HG03575 (cell line): ENCODE results near the gene WRAP73.

Experiments
- ATAC-seq: cut with Tn5 transposase; IDR thresholded peaks from one replicate; pipeline ENCODE4 v1.9.1; 2021; ENCODE audit not compliant: unreplicated experiment, insufficient number of reproducible peaks, low FRiP score; ENCODE audit errors: extremely low read depth

WRAP73 gene

DNA sequence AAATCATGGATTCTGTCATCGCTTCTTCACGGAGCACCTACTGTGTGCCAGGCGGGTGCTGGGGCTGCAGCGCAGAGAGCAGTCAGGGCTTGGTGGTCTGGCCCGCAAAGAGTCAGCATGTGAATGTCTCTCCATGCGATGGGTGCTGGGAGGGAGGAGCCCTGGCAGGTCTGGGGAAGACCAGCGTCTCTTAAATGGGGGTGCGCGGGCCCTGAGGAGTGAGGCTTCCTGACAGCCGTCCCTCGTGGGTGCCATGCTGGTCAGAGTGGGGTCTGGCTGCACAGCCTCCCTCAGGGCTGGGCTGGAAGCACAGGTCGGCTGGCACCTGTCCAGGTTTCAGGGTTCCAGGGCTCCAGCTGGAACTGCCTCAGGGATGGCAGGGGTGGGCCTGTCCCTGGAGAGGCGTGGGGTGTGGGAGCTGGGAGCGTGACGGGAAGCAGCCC, 20.9 kb upstream of the WRAP73 start:
- no peak for ATAC-seq

DNA sequence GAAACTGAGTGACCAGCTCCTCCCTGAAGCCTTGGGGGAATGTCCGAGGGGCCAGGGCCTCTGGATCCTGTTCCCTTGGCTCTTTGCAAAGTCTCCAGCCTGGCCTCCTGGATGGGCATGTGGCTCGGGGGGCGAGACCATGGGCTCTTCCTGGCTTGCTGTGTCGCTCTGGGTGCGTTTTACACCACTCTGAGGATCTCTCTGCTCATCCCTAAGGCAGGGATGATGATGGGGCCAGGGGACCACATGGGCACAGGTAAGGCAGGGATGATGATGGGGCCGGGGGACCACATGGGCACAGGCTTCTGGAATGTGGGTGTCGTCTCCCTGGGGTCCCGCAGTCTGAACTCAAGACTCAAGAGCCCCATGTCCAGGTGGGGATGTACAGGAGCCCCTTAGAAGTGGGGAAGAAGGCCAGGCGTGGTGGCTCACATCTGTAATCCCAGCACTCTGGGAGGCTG, 20.1 kb upstream of the WRAP73 start:
- ATAC-seq: no peak

DNA sequence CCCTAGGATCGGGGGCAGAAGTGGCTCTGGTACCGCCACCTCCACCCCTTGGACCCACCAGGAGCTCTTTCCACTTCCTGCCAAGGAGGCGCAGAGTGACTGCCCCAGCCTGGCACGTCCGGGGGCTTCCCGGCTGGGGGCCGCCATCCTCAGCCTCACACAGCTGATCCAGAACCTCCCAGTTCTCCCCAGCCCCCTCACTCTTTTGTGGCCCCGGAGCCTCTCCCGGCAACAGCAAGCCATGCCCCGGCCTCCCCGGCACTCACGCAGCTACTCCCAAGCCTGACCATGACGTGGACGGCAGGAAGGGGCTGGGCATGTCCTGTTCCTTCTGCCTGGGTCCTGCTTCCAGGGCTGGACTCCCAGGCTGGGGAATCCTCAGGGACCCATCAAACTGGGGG, 19.5 kb upstream of the WRAP73 start:
- ATAC-seq: no peak

DNA sequence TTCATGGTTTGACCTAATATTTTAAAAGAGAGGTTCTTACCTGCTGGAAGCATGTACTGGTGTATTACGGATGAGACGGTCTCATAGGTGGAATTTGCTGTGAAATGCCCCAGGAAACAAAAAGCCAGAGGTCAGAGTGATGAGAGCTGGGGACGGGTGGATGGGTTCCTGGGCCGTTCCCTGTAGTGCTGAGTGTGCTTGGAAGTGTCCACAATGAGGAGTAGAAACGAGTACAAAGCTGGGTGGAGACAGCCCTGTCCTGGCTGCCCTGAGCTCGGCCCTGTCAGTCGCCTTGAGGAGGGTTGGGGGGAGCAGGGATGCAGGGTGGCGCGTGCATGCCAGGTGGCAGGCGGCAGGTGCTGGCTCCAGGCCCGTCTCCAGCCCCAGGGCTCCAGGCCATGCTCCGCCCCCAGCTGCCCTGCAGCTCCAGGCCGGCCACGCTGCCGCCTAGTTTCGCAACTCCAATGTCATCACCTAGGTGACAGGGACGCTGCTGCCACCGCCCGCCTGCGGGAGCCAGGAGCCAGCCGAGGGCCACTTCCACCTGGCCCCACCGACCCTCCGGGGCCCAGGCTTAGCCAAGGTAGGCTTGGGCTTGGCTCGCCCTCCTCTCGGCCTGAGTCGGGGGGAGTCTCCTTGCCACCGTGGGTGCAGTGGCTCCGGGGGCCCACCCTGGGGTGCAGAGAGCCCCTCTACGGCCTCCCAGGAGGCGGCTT, 18.8 kb upstream of the WRAP73 start:
- ATAC-seq: no peak

DNA sequence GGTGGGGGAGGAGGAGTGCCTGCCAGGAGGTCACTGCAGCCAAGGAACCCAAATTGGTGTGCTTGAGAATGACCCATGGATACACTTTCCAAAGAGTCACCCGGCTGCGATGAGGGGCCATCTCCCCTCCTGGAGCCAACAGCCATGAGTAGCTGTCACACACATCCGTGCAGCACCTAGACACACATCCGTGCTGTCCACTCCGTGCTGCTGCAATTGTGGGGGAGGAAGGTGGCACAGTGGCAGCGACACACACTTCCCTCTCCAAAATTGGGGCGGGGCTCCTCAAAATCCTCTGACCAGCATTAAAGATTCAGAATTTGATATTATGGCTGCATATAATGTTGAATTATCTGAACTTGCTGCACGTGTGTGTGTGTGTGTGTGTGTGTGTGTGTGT, 18.2 kb upstream of the WRAP73 start:
- no peak for ATAC-seq

DNA sequence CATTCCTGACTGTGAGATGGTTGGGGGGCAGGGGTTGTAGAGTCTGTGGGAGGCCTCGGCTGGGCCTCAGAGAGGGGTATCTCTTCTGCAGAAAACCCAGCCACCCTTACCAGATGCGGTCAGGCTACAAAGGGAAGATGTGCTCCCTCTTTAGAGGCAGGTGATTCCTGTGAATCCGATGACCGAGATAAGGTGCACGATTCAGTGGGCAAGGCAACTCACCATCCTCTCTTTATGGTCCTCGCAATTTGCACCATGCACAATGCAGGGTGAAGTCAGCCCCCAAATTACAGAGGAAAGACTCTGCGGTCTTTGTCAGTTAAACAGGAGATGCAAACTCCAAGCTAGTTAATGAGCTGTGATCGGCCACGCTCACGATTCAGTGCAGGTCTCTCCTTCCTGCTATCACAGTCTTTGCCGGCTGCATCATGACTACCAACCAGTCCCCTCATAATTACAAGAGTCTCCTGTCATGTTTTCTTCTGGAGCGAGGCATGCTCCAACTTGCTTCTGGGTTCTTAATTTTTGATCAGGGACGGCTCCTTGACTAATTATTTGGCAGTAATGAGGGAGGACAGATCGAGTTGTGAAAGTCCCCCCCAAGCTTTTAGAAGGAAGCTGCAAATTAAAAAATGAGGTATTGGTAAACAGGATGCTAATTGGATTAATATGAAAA, 14.9 kb upstream of the WRAP73 start:
- no peak for ATAC-seq

DNA sequence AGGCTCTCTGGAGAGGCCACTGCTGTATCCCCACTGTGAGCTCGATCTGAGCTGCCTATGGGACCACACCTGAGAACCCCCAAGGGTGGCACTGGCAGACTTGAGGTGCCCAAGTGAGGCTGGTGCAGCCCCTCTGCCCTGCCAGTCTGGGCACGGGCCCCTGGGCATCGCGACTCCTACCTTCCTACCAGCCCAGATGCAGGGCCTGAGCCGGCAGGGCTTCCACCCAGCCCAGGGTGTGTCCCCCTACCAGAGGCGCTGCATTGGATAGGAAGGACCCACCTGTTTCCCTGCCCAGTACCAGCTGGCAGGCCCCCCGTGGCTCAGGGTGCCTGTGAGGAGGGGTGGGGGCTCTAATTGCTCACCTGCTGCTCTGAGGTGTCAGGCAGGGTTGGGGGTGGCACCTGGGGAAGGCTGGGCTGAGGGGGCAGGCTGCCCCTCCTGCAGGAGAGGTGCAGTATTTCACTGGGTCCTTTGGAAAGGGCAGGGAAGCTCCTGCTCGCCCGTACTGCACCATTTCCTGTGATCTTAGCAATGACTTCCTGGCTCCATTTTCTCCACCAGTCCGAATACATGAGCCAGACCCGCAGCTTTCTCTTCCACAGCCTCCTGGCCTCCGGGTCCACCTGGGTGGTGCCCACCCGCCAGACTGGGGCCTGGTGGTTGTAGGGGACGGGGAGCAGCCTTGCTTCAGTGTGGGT, 14.2 kb upstream of the WRAP73 start:
- no peak for ATAC-seq

DNA sequence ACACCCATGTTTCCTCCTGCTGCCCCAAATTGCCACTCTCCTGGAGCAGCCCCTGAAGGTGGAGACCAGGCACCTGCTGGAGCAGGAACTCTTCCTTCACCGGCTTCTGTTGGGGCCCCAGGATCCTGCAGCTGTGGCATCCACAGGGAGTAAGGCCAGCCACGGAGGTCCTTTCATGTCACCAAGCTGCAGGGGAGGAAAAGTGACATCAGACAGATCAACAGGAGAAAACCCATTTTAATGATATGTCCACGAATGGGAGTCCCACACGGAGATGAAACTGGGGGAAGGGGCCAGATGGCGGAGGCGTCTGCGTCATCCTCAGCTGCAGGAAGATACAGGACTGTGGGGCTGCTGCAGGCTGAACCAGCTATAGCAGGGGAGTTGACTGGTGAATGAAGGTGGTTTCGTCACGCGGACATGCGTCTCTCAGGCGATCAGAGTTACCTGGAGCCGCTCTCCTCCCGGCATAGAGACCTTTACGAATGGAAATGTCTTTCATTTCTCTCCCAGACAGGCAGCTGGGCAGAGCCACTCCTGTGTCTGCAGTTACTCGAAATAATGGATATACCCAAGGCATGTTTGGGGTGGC, 12.3 kb upstream of the WRAP73 start:
- no peak for ATAC-seq

DNA sequence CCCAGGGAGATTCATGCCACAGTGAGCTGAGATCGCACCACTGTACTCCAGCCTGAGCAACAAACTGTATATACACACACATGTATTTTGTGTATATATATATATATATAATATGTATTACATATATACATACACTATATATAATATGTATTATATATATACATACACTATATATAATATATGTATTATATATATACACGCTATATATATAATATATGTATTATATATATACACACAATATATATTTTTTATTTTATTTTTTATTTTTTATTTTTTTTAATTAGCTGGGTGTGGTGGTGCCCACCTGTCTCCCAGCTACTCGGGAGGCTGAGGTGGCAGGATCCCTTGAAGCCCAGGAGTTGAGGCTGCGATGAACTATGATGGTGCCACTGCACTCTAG, 11.7 kb upstream of the WRAP73 start:
- ATAC-seq: no peak

DNA sequence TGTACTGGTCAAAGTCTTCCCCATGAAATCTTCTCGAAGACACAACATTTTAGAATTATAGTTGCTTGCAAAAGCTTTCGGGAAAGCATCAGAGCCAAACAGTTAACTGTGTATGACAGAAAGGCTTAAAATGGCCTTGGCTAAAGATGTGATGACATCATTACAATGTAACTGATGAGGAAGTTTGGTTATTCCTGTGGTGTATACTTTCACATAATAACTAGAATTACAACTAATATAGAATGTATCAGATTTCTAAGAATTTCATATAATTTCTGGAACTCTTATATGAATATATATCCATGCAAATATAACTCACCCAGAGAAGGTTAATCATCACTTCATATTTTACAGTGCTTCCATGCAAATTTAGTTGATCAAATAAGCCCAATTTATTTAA, 10.8 kb upstream of the WRAP73 start:
- no peak for ATAC-seq

DNA sequence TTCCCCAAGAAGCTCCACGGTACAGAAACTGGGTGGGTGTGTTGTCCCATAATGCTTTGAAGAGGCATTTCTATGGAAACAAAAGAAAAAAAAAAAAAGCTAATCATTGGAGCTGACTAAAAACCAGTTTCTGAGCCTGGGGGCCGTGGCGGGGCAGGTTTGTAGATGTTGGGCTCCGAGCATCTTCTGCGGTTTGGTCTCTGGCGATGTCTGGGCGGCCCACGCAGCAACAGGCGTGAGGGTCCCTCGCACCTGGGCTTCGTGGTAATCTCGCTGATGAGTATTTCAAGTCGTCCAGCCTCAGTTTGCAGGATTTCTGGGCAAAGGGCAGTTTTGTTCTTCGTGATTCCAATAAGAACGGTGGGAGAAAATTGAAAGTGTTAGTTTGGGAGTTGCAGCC, 9.2 kb upstream of the WRAP73 start:
- ATAC-seq: no peak

DNA sequence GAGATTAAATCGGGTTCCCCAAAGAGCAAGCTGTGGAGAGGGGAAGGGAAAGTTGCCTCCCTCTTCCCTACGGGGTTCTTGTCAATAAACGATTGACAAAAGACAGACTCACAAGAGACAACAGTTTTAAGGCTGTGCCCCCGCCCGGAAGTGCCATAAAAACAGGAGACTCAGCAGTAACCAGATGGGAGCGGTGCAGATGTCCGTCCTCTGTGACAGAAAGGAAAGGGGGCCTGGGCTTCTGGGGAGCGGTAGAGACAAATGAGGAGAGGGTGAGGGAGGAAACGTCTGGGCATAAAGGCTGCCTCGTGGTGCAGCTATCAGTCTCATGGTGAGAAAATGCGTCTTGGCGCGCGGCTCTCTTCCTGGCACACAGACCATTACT, 8.3 kb upstream of the WRAP73 start:
- ATAC-seq: no peak

DNA sequence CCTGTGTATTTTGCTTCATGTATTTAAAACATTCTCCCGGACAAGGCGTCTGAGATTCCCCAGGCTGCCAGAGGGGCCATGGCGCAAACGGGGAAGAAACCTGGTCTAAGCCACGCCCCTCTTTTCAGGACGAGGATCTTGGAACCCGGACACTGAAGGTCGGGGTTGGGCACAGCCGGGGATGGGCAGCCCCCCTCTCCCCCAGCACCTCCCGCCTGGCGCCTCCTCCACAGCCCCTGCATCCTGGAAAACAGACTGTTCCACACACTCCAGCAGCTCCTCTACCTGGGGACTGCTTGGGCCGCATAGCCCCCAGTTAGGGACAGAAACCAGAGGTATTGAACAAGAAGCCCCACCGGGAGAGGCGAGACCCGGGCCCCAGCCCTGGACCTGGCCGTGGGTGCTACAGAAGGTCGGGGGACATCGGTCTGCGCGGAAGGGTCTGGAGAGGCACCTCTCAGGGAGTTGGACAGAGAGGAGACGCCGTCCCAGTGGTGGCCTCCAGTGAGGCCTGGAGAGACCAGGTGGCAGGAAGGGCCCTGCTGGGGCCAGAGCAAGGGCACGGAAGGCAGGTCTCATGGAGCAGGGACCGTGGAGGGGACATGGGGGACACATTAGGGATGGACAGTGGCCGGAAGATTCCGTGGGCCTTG, 7.8 kb upstream of the WRAP73 start:
- ATAC-seq: no peak

DNA sequence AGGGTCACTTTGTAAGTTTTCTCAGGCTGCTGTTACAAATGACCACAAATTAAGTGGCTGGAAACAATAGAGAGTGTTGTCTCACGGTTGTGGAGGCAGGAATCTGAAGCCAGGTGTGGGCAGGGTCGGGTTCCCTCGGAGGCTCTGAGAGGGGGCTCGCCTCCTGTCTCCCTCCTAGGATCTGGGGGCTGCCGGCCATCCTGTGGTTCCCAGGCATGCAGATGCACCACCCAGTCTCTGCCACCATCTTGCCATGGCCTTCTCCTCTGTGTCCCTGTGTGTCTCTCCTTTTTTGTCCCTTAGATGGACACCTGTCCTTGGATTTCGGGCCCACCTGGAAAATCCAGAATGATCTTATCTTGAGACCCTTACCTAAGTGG, 7.2 kb upstream of the WRAP73 start:
- ATAC-seq: no peak

DNA sequence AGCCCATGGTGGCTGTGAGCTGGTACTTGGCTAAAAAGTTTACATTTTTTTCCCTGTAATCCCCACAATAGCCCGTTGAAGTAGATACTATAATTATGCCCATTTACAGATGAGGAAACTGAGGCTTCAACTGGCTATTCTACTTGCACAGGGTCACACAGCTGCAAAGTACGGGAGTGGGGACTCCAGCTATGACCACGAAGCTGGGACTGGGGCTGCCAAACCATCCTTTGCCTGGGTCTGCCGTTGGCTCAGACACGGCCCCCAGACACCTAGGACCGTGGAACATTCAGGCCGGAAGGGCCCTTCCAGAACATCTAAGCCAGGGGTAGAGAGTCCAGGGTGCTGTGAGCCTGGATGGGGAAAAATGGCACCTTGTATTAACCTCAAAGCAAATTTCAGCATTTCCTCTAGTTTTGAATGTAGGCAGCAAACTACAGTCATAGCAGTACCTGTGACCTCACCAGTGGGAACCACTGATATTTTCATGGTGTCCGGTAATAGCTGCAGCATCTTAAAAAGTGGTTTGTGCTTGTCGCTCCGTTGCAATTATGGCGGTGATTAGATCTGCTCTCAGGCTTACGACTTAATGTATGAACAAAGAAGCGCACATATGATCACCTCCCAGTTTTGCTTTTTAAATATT, 6.7 kb upstream of the WRAP73 start:
- ATAC-seq: peak; percentile 45

DNA sequence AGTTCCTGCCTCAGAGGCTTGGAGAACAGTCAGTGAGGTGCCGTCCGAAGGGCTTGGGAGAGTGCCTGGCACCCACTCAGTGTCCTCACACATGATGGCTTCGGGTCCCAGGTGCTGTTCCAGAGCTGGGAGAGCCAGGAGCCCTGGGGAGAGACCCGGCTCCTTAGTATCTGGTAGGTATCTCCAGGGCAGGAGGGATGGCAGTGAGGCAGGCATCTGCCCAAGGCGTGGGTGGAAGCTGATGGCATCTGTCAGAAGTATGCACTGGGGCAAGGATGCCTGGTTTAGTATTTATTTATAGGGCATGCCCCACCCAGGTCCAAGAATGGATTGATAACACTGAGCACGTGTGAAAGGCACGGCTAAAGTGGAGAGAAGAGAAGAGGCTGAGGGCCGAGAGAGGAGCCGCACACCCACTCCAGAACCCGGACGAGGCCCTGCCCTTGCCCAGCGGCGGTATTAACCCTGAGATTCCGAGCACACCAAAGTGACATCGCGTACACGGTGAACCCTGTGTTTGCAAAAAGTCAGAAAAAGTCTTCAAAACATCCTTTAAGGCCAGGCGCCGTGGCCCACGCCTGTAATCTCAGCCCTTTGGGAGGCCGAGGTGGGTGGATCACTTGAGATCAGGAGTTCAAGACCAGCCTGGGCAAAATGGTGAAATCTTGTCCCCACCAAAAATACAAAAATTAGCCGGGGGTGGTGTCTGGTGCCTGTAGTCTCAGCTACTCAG, 4.8 kb upstream of the WRAP73 start:
- ATAC-seq: no peak

DNA sequence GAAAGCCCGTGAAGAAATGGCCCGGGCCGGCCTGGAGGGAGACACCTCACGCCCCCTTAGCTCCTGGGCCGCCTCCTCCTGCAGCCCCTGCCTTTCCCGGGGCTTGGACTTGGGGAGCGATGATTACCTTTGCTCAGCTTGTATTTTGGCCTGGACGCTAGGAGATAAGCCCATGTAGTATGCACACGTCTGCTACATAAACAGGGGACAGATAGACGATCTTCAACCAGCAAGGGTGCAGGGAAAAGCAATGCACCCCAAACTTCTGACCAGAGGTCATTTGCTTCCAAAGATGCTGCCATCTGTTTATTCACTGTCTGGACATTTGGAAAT, 3.3 kb upstream of the WRAP73 start:
- ATAC-seq: no peak

DNA sequence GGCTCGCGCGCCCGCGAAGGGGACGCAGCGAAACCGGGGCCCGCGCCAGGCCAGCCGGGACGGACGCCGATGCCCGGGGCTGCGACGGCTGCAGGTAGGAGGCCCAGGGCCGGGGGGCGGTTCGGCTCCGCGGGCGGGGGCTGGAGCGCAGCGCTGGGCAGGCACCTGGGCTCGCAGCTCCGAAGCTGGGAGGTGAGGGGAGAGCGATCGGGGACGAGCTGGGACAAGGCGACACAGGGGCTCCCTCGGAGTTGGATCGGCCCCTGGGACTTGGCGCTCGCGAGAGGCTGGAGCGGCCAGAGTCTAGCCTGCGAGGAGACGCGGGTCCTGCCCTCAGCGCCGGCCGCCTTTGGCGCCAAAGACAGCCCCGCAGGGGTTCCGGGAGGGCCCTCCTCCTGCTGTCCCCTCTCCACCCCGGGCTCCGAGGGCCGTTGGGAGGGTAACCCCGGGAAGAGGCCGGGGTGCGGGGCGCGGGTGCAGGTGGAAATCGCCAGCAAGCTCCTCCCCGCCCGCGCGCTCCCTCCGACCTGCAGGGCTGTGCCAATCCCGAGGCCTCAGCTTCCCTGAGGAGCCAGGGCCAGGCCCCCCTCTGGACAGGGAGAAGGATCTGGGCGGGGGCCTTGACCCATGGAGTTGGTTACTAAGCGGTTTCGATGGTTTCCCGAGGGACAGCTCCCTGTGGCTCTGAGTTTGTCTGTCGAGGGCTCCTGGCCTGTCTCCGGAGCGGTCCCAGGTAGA, 2.8 kb upstream of the WRAP73 start:
- no peak for ATAC-seq
